Midbrain (tissue), 1 donor: Measurements from ENCODE around the gene FKBP1A.

Experiments used
- DNase-seq: peaks from one replicate; lab custom pipeline; 2025; lab: John Stamatoyannopoulos, UW

FKBP1A gene

GRCh38 chr20:1319051-1319450 lies 73.8 kb downstream of the FKBP1A start:
- no peak for DNase-seq
